ENCODE data around the gene GLUL.
"Not testable (repeated sequence)": the region's sequence is repeated elsewhere in the genome, so short reads cannot be mapped to it uniquely, and the experiment has no call there.

Gene GLUL

DNA sequence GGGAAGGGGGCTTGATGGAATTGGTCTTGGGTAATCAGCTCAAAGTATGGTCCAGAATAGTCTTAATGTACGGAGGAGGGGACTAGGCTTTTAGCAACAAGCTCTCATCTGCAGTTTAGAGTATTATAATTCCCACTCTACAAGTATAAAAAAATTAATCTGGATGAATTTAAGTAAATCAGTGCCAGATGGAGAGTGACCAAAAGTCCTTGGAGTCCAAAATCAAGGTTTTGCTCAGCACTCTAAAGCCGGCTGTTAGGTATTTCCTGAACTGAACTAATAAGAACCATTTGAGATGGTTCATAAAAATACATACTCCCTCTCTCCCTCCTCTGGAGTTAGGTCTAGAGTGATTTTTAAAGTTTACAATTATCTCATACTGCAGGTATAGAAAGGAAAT lies 23.7 kb downstream of the GLUL start:
- no peak for DNase-seq

DNA sequence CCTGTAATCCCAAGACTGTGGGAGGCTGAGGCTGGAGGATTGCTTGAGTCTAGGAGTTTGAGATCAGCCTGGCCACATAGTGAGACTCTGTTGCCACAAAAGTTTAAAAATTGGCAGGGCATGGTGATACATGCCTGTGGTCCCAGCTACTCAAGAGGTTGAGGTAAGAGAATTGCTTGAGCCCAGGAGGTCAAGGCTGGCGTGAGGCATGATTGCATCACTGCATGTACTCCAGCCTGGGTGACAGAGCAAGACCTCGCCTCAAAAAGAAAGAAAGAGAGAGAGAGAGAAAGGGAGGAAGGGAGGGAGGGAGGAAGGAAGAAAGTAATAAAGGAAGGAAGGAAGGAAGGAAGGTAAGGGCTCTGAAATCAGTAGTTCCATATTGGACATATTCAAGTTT lies 25.0 kb downstream of the GLUL start:
- no peak for DNase-seq

DNA sequence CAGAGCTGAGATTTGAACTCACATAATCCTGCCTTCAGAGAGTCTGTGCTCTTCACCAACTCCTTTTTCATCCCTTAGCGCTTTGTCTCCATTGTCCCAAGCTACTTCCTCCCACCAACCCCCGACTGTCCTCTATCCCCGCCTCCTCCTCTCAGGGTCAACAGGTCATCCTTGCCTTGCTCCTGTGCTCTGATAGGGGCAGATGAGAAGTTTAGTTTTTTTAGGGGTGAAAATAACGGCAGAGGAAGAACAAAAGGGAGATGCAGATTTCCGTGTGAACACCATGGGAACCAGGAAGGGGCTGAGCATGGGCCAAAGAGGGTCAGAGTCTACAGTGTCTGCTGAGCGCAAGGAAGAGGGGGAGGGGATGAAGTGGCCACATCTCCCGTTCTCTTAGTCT lies 31.9 kb downstream of the GLUL start:
- DNase-seq: no peak

GRCh38 chr1:182357913-182358312 lies 33.7 kb downstream of the GLUL start:
- no peak for DNase-seq

- no peak for DNase-seq
Observed at GRCh38 chr1:182357171-182357570, 34.4 kb downstream of the GLUL start.

DNA sequence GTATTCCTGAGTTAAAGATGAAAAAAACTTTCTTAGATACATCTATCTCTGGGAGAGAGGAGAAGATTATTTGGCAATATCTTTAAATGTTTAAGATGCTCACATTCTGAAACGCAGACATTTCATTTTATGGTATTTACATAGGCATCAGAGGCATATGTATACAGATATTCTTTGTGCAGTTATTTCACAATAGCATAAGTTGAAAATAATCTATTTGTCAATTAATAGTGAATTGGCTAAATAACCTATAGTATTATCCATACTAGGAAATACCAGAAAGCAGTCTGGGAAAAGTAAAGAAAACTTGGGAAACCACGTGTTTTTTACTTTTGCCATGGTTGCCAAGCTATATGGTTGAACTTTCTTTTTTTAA lies 35.9 kb downstream of the GLUL start:
- no peak for DNase-seq

DNA sequence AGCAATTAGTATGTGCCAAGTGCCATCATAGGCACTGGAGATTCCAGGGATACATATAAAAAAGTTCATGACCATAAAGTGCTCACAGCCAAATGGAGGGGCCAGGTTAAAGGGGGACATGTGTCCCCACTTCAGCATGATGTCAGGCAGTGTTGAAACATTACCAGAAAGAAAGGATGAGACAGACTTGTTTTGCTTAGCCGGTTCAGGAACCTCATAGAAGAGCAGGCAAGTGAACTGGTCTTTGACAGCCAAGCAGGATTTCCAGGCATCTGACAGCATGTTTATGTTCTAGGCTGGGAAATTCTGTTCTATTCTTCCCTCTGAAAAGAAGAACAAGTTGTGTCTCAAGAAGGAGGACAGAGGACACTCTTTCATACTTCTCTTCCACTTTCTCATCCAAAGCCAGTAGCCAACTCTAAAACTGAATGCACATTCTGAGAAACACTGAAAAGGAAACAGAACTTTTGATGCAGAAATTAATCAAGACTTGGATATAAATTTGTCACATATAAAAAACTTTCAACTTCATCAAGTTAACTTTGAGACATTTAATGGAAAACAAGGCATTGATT lies 39.7 kb downstream of the GLUL start:
- DNase-seq: no peak

GRCh38 chr1:182350839-182351238 lies 40.8 kb downstream of the GLUL start:
- DNase-seq: no peak

DNA sequence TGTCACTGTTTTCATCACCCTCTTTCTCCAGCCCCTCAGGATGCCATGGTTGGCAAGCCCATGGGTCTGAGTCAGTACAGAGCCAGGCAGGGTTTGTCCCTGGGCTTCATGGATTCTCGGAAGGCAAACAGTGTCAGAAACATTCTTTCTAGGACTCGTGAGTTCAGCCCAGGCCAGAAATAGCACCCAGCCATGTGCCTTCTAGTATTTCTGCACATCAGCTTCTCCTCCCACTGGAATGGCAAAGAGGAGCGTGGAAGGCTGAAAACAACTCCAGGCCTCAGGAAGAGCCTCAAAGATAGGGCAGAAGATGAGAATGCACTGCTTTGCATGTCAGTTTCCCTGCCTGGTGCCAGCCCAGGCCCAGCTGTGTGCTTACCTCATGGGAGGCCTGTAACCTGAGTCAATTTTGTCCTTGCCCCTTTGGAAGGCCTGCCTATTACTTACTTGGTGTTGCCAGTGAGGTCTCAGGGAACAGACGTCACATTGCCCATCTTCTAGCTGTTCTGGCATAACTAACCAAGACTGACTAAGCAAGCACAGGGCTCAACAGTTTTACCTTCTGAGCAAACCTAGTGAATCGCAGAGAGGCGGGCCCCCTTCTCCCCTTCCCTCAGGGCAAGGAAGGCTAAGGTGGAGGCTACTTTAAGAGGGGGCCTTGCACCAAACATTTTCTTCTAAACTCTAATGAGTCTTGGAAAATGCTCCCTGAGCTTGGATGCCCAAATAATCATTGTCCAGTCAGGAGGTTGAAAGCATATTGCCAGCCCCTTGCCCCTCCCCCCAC lies 42.4 kb downstream of the GLUL start:
- peak; percentile 25 for DNase-seq

DNA sequence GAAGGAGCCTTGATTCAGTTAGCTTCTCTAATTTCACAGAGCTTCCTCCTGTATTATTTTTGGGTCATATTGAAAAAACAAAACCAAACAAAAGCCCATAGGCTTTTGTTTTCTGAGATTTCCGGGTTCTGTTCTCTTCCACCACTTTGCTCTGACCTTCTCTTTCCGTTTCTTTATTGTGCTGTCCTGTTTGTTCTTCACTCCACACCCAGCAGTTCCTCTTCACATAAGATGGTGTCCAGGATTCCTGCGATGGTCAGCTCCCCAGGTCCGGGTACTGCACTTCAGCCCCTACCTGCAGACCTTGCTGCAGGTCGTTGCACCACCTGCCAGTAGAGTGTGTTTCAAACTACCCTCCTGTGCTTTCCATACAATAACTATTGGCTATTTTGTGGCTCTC lies 44.6 kb downstream of the GLUL start:
- no peak for DNase-seq

GRCh38 chr1:182340233-182341058 lies 51.1 kb downstream of the GLUL start:
- DNase-seq: no peak

DNA sequence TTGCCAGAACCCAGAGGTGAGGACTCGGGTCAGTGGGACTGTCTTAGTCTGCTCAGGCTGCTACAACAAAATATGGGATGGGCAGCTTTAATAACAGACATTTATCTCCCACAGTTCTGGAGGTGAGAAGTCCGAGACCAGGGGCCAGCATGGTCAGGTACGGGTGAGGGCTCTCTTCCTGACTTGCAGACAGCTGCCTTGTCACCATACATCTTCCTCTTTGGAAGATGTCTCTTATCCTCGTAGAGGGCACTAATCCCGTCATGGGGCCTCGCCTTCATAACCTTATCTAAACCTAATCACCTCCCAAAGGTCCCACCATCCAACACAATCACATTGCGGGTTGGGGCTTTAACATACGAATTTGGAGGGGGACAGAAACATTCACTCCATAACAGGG lies 51.9 kb downstream of the GLUL start:
- DNase-seq: no peak

- no peak for DNase-seq
Observed at GRCh38 chr1:182338806-182339370, 52.7 kb downstream of the GLUL start.

GRCh38 chr1:182337736-182338571 lies 53.6 kb downstream of the GLUL start:
- no peak for DNase-seq

- no peak for DNase-seq
Observed at GRCh38 chr1:182335771-182336566, 55.6 kb downstream of the GLUL start.

DNA sequence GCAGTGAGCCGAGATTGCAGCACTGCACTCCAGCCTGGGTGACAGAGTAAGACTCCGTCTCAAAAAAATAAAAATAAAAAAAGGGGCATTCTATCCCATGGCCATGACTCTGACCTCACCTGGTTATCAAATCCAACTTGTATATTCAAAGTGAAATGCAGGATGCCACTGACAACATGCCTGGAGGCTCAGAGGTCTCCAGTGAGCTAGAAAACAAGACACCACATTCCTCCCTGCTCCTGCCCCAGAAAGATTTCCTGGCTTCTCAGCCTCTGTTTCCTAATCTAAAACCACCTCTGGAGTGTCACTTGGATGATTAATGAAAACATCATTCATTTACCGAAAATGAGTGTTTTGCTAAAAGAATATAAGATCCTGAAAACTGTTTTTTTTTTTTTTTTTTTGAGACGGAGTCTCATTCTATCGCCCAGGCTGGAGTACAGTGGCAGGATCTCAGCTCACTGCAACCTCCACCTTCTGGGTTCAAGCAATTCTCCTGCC lies 58.5 kb downstream of the GLUL start:
- DNase-seq: not testable (repeated sequence)

GRCh38 chr1:182332261-182333060 lies 59.1 kb downstream of the GLUL start:
- DNase-seq: no peak
